Peyer's patch (tissue), 4 donors: ENCODE results near the gene AZIN2.

Experiments
- CTCF ChIP-seq, 6 experiments: fragments of 450-650 bp in 4 of 6; fragments of 200-600 bp in 2 of 6; sonication (generic) in 1 of 6; IDR thresholded peaks; one replicate each; pipeline ENCODE4 v1.5.1; 2017 to 2019; ENCODE audit warnings: antibody characterized with exemption in 6 of 6, mild to moderate bottlenecking in 3 of 6, moderate library complexity in 1 of 6
- POLR2A ChIP-seq, 2 donors: fragments of 450-650 bp; IDR thresholded peaks; one replicate each; pipeline ENCODE4 v1.5.1; 2017; ENCODE audit warnings: antibody characterized with exemption in 2 of 2, mild to moderate bottlenecking in 2 of 2, moderate library complexity in 2 of 2

GRCh38 chr1:33074193-33074945, 6.6 kb upstream of the AZIN2 start:
- TF ChIP-seq POLR2A (IDR thresholded peaks at IDR 0.05), result no peak
- no peak for TF ChIP-seq CTCF (IDR thresholded peaks at IDR 0.05)
